GM15510 (cell line): ENCODE data around the gene UBE2QL1.

Source experiments
- POLR2A ChIP-seq: IDR thresholded peaks from 3 replicates; pipeline ENCODE4 v1.6.1; 2011; ENCODE audit warnings: borderline replicate concordance; ENCODE audit not compliant: insufficient read length; ENCODE audit errors: extremely low read depth

Gene UBE2QL1

GRCh38 chr5:6475626-6476312, 27.1 kb downstream of the UBE2QL1 start:
- no peak for TF ChIP-seq POLR2A

- TF ChIP-seq POLR2A, result no peak
These were observed 27.6 kb downstream of the UBE2QL1 start for GRCh38 chr5:6476313-6476661.

- TF ChIP-seq POLR2A, result no peak
These were observed 30.1 kb downstream of the UBE2QL1 start for GRCh38 chr5:6478793-6479192.

- TF ChIP-seq POLR2A, result no peak
These were observed 31.7 kb downstream of the UBE2QL1 start for GRCh38 chr5:6480133-6481051.

GRCh38 chr5:6482735-6483134, 34.1 kb downstream of the UBE2QL1 start:
- TF ChIP-seq POLR2A, result no peak

GRCh38 chr5:6483880-6484382, 35.3 kb downstream of the UBE2QL1 start:
- peak; percentile 14 for TF ChIP-seq POLR2A

GRCh38 chr5:6484446-6484845, 35.8 kb downstream of the UBE2QL1 start:
- peak; percentile 8 for TF ChIP-seq POLR2A

GRCh38 chr5:6484899-6485298, 36.2 kb downstream of the UBE2QL1 start:
- TF ChIP-seq POLR2A, result no peak

GRCh38 chr5:6485441-6485840, 36.8 kb downstream of the UBE2QL1 start:
- TF ChIP-seq POLR2A, result no peak

- TF ChIP-seq POLR2A, result no peak
These were observed 37.4 kb downstream of the UBE2QL1 start for GRCh38 chr5:6486074-6486473.

- TF ChIP-seq POLR2A, result no peak
These were observed 38.4 kb downstream of the UBE2QL1 start for GRCh38 chr5:6487081-6487480.

GRCh38 chr5:6488021-6488420, 39.4 kb downstream of the UBE2QL1 start:
- no peak for TF ChIP-seq POLR2A

- TF ChIP-seq POLR2A, result no peak
These were observed 41.1 kb downstream of the UBE2QL1 start for GRCh38 chr5:6489643-6490185.

GRCh38 chr5:6490246-6490645, 41.6 kb downstream of the UBE2QL1 start:
- no peak for TF ChIP-seq POLR2A

GRCh38 chr5:6490693-6491092, 42.0 kb downstream of the UBE2QL1 start:
- TF ChIP-seq POLR2A, result no peak
